Stimulated activated CD4-positive, alpha-beta T cell treated with anti-CD3 and anti-CD28 coated beads, Interleukin-4, amount 100 ng/mL, for 4 hours (primary cell): ENCODE data around the gene AKAP9.
A peak's percentile ranks its signal among the peaks of the same experiment; 100 is the strongest.
"Not testable (repeated sequence)": the region's sequence is repeated elsewhere in the genome, so short reads cannot be mapped to it uniquely, and the experiment has no call there.

Experiments
- DNase-seq, 2 experiments: peaks; one replicate each; pipeline ENCODE4 v3.0.0-alpha.2; 2020

Gene AKAP9

GRCh38 chr7:91940572-91941341 lies at the start of gene AKAP9:
Gene AKAP9, plus strand, starts transcription at chr7:91940862. Its CDS starts 238 bp downstream, at chr7:91941100.
- peak; percentile 83 to 87 for DNase-seq

- no peak for DNase-seq
Measured at GRCh38 chr7:91892099-91892705, 48.5 kb upstream of the AKAP9 start.

DNA sequence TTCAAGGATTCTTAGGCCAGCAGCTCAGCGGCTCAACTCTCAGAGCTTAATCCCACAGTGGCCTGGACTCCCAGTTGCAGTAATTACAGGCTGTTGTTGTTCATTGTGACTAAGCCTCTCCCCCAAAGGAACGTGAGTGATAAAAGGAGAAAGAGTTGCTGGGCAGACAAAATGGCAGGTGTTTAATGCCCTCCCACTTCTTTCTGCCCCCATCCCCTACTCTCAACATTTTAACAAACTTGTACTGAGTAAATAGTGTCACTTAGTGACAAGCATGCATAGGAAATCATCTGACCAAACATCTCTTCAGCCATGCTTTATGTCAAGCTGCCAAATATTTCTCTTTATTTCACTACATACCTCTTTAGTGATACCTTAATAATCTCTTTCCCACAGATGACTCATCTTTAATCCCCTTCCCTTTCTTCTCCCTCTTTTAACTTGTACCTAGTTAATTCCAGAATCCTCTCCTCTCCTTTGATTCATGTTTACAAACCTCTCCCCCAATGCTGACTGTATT lies 47.8 kb upstream of the AKAP9 start:
- no peak for DNase-seq

DNA sequence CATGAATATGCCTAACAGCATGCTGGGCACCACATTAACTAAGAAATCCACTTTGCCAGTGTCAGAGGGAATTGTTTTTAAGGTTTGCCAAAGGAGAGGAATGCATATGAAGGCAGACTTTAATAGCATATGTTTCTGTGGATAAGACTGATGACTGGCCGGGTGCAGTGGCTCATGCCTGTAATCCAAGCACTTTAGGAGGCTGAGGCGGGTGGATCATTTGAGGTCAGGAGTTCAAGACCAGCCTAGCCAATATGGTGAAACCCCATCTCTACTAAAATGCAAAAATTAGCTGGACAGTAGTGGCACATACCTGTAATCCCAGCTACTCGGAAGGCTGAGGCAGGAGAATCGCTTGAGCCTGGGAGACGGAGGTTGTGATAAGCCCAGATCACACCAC lies 47.0 kb upstream of the AKAP9 start:
- not testable (repeated sequence) for DNase-seq

DNA sequence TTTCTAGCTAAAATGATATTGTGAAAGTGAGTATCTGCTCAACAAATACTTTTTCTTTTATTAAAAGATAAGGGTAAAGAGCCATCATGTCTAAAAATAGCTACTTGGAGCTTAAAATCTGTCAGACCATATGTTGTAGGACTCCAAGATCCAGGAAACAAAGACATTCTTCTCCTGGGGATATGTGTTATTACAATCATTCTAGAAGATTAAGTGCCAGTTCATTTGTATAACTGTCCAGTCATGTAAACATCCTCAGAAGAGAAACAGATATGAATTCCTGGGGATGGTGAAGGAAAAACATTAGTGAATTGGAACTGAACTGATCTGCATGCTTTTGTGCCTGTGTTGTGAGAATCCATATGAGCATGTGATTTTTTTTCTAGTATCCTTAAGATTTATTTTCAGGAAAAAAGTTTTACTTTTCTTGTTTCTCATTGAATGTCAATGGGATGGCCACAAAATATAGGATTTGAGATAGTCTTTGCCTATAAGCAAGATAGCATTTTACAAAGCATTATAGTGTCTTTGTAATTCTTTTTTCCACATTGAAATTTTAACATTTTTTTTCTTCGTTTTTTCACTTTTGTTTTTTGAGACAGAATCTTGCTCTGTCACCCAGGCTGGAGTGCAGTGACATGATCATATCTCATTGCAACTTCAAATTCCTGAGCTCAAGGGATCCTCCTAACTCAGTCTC lies 45.7 kb upstream of the AKAP9 start:
- no peak for DNase-seq

DNA sequence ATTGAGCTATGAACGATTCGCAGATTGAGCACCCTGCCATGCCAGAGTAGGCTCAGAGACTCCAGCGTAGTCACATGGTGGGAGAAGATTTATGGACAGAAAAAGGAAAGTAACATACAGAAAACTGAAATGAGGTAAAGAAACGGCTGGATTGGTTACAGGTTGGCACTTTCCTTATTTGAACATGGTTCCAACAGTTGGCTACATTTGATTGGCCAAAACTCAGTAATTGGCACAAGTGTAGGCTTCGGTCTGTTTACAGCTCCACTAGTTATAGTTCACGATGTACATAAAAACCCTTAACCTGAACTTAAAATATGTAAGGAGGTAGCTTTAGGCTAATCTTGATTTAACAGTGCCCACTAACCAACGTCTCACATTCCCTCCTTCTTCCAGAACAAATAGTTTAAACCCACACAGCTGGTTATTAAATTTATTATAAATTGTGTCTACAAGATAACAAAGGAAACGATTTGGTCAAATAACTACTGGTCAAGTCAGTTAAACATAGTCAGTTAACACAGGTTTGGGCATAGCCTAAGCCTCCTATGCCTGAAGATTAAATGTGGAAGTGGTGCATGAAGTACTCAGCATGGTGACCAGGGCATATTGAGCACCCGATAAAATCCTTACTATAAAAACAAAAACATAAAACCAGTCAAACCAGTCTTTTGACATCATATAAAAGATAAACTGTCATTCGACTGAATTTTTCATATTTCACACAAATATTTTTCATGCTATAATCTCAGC lies 42.2 kb upstream of the AKAP9 start:
- no peak for DNase-seq

DNA sequence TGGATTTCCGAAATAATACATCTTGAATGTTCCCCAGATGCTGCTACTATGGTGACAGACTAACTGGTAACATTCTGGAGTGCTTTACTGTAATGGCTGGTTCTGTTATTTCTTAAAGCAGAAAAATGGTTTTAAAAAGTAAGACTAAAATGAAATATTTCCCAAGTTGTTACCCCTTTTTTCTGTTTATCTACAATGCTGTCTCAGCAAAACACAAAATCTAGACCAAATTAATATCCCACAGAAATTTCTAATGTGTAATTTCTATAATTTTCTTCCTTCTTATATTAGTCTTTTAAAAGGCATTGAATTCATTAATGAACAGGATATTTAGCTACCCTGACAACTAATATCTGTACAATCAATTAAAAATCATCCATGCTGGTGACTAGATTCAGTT lies 41.1 kb upstream of the AKAP9 start:
- no peak for DNase-seq

- no peak for DNase-seq
Measured at GRCh38 chr7:91910171-91910570, 30.5 kb upstream of the AKAP9 start.

- no peak for DNase-seq
Measured at GRCh38 chr7:91911121-91911520, 29.5 kb upstream of the AKAP9 start.

- DNase-seq, result no peak
Measured at GRCh38 chr7:91912494-91912893, 28.2 kb upstream of the AKAP9 start.

GRCh38 chr7:91913612-91914011 lies 27.1 kb upstream of the AKAP9 start:
- no peak for DNase-seq

DNA sequence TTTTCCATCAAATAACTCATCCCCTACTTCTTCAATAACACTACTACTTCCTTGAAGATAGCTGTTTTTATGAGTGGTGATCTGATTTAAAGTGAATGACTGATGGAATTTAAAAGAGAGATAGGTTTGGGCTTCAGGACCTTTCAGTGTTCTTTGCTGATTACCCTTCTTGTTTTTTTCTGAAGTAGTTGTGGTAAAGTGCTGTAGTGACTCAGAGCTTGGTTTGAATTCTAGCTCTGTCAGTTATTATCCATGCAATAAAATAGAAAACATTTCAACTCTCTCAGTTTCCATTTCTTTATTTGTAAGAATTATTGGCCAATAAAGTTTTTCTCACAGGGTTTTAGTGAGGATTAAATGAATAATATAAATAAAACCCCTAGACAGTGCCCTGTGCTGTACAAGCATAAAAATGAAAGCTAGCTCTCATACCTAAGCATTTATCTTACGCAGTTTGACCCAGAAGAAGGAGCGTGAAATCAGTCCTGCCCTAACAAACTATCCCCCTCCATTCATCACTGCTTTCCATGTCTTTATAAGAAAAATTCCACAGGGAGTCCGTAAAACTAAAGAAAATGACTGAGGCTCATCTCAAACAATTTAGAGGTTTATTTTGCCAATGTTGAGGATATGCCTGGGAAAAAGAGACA lies 25.1 kb upstream of the AKAP9 start:
- DNase-seq, result no peak

DNA sequence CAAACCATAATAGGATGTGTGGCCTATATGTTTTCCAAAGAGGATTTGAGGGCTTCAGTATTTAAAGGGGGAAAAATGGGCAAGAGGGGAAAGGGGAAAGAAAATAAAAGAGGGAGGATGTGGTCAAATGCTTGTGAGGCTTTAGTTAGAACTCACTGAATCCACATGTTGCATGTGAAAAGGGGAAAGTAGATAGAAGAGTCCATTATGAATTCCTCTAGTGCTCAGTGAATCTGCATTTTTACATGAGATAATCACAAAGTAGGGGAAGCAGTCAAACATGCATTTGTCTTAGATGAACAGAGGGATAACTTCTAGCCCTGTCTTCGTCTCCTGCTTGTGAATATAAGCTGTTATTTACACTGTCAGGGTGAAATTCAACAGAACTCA lies 24.6 kb upstream of the AKAP9 start:
- no peak for DNase-seq

DNA sequence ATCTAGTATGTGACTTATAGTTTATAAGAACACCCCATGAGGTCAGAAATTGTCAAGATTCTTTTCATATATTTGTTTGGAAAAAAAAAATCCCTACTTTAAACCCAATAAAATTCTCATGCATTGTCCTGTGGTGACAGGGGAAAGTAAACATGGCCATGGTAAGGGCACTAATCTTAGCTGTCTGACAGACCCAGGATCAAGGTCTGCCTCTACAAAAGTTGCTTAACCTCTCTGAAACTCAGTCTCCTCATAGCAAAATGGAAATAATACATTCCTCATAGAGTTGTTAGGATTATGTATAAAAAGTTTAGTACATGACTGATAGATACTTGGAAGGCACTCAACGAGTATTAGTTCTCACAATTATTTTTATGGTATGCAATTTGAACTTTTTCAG lies 22.3 kb upstream of the AKAP9 start:
- no peak for DNase-seq

DNA sequence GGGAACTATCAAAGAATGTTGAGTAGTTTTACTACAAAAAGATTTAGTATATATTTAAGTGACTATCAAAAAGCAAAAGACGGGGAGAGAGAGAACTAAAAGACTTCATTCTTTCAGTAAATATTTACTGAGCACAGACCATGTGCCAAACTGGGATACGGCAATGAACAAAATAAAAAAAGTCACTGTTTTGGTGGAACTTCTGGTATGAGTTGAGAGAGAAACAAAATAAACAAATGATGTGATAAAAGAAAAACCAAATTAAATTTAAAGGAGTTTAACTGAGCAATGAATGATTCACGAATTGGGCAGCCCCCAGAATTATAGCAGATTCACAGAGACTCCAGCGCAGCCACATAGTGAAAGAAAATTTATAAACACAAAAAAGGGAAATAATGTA lies 17.8 kb upstream of the AKAP9 start:
- no peak for DNase-seq

DNA sequence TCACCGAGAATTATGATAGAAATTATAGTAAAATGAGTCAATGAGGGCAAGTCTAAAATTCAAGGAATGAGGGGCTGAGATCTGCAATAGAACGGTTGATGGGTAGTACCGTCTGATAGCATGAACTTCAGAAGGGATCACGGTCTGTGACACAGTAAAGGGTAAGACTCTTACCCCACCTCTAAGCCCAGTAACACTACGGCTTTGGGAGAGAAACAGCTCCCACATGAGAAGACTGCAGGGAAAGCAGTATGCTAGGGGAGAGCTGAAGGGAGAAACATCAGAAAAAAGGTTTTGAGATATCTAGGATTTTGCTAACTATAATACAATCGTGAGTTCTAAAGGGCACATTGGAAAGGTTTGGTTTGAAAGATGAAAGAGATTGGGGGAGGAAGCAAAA lies 12.8 kb upstream of the AKAP9 start:
- DNase-seq, result no peak

DNA sequence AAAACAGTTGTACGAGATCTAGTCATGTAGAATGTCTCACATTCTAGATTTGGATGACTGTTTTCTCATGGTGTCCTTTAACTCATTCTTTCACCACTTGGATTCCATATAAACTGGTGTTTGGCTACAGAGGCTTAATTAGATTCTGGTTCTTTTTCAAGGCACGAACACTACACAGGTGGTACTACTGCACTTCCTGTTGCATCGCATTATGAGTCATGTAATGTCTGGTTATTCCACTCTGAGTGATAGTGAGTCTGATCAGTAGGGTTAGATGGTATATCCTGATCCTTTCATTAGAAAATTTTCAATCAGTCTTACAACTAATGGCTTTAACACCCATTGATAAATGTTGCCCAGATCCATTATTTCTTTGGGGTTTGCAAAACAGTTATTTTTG lies 11.2 kb upstream of the AKAP9 start:
- DNase-seq, result no peak

- peak; percentile 4 to 11 for DNase-seq
Measured at GRCh38 chr7:91940171-91940570, 491 bp upstream of the AKAP9 start.

- DNase-seq, result peak; percentile 21 to 34
Measured at GRCh38 chr7:91941450-91941849, 788 bp downstream of the AKAP9 start.

GRCh38 chr7:91942312-91942711 lies 1.6 kb downstream of the AKAP9 start:
- DNase-seq, result no peak

DNA sequence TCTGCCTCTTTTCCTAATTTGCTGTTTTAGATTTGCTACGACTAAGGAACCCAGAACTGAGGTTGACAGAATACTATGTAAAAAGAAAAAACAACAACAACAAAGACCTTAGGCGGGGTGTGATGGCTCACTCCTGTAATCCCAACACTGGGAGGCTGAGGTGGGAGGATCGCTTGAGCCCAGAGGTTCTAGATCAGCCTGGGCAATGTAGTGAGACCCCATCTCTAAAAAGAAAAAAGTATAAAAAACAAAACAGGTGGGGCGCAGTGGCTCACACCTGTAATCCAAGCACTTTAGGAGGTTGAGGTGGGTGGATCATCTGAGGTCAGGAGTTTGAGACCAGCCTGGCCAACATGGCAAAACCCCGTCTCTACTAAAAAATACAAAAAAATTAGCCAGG lies 4.3 kb downstream of the AKAP9 start:
- not testable (repeated sequence) for DNase-seq

DNA sequence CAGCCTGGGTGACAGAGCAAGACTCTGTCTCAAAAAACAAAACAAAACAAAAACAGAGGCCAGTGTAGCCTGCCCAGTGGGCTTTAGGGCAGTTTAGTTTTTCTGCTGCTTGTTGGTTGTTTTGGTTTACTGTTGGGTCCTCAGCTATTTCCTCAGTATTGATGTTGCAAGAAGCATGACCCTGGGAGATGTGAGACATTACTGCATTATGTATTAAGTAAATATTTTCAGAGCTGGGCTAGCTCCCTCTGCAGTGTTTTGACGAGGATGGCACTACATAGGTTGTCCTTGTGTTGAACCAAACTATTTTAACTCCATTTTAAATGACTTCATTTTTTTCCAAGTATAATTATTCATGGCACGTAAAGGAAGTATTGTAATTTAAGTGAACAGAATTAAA lies 4.8 kb downstream of the AKAP9 start:
- DNase-seq, result no peak

DNA sequence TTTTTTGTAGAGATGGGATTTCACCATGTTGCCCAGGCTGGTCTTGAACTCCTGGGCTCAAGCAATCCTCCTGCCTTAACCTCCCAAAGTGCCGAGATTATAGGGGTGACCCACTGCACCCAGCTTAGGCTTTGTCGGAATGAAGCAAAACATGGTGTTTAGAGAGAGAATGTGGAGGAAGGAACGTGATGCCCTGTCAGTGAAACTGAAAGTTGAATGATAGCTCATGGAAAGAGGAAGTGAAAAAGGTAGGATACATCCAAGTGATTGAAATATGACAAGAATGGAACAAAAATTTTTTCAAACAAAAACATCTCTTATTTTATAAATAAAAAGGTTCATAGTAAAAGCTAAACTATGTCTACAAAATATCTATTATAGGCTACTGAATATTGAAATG lies 5.9 kb downstream of the AKAP9 start:
- DNase-seq, result no peak
